ENCODE results near the gene PHKA2.

Gene PHKA2

DNA sequence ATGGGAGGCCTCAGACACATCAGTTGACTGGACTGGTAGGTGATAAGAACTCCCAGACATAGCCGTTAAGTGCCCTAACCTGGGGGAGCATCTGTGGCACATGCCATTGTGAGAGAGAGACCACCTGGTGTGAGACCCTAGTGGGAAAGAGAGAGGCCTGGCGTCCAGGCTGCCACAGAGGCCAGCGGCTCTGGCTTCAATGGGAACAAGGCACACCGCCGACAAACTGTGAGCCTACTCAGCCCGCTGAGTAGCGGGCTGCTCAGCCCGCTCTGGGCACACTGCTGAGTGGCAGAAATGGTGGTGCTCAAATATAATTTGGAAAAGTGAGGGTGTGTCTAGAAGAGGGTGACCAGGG lies 34.0 kb downstream of the PHKA2 start:
- no peak for ATAC-seq (ENCODE audit: insufficient read depth, low read depth)
- Histone ChIP-seq H4K20me1 (ENCODE audit: insufficient read depth, low read length) (no peaks in the 10 kb centered on the region; the same call in 1 of the 2 replicates), H3K27me3 (ENCODE audit: insufficient read depth, low read length, poor library complexity) (no peaks in the 10 kb centered on the region), H2AFZ (ENCODE audit: low read depth, low read length) (no peak overlapping the region), H3K27ac (ENCODE audit: low read length) (no peak overlapping the region), H3K36me3 (ENCODE audit: insufficient read depth, low read length) (peaks cover 23% of the 10 kb centered on the region), H3K9ac (ENCODE audit: low read depth, low read length) (no peak overlapping the region), H3K4me1 (ENCODE audit: insufficient read depth, low read length) (no peaks in the 10 kb centered on the region), H3K9me3 (ENCODE audit: insufficient read depth, low read length, severe bottlenecking) (no peaks in the 10 kb centered on the region), H3K4me3 (ENCODE audit: low read depth in 1 of 2, low read length in 2 of 2) (no peak overlapping the region), H3K4me2 (ENCODE audit: insufficient read depth, low read length) (no peak overlapping the region), H3K79me2 (ENCODE audit: insufficient read depth, low read length) (no peaks in the 10 kb centered on the region)
- no peak for TF ChIP-seq EZH2 (IDR thresholded peaks at IDR 0.05; ENCODE audit: borderline replicate concordance, low read depth, low read length, severe bottlenecking)
- TF ChIP-seq, protein P1, sequence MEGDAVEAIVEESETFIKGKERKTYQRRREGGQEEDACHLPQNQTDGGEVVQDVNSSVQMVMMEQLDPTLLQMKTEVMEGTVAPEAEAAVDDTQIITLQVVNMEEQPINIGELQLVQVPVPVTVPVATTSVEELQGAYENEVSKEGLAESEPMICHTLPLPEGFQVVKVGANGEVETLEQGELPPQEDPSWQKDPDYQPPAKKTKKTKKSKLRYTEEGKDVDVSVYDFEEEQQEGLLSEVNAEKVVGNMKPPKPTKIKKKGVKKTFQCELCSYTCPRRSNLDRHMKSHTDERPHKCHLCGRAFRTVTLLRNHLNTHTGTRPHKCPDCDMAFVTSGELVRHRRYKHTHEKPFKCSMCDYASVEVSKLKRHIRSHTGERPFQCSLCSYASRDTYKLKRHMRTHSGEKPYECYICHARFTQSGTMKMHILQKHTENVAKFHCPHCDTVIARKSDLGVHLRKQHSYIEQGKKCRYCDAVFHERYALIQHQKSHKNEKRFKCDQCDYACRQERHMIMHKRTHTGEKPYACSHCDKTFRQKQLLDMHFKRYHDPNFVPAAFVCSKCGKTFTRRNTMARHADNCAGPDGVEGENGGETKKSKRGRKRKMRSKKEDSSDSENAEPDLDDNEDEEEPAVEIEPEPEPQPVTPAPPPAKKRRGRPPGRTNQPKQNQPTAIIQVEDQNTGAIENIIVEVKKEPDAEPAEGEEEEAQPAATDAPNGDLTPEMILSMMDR (IDR thresholded peaks at IDR 0.05; ENCODE audit: borderline replicate concordance, extremely low read depth, low read length, poor library complexity, severe bottlenecking) = no peak
- DNase-seq = no peak

DNA sequence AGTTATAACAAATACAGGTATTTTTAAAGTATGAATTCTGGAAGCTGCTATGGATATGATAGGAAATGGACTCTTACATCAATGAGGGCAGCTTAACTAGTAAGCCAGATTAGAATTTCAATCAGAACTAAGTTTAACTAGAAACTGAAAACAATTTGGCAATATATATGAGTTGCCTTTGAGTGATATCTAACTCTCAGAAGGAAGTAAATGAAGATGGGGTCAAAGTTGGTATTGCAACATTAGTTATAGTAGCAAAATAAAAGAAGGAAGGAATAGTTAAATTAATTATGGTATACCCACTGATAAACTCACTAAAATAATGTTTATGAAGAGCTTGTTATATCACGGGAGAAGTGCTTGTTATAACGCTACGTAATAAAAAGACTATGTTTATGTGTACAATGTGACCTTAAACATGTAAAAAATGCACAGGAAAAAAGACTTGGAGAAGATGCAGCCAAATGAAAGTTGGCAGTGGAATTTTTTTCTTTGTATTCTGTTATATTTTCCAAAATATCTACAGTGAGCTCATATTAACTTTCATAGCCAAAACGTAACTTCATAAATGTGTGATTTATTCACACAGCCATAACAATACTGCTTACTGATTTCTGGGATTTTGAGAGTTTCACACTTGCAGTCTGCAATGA lies 34.5 kb downstream of the PHKA2 start:
- Histone ChIP-seq H3K27ac (ENCODE audit: low read length) (no peak overlapping the region), H3K79me2 (ENCODE audit: insufficient read depth, low read length) (no peaks in the 10 kb centered on the region), H4K20me1 (ENCODE audit: insufficient read depth, low read length) (no peaks in the 10 kb centered on the region), H3K9me3 (ENCODE audit: insufficient read depth, low read length, severe bottlenecking) (no peaks in the 10 kb centered on the region), H3K36me3 (ENCODE audit: insufficient read depth, low read length) (peaks cover 28% of the 10 kb centered on the region), H3K4me1 (ENCODE audit: insufficient read depth, low read length) (no peaks in the 10 kb centered on the region), H3K9ac (ENCODE audit: low read depth, low read length) (no peak overlapping the region), H2AFZ (ENCODE audit: low read depth, low read length) (no peak overlapping the region), H3K4me2 (ENCODE audit: insufficient read depth, low read length) (no peak overlapping the region), H3K4me3 (ENCODE audit: low read depth in 1 of 2, low read length in 2 of 2) (no peak overlapping the region), H3K27me3 (ENCODE audit: insufficient read depth, low read length, poor library complexity) (no peaks in the 10 kb centered on the region)
- DNase-seq = no peak
- TF ChIP-seq EZH2 (IDR thresholded peaks at IDR 0.05; ENCODE audit: borderline replicate concordance, low read depth, low read length, severe bottlenecking) = no peak
- TF ChIP-seq, protein P1 (IDR thresholded peaks at IDR 0.05; ENCODE audit: borderline replicate concordance, extremely low read depth, low read length, poor library complexity, severe bottlenecking) = no peak
- ATAC-seq (ENCODE audit: insufficient read depth, low read depth) = no peak

DNA sequence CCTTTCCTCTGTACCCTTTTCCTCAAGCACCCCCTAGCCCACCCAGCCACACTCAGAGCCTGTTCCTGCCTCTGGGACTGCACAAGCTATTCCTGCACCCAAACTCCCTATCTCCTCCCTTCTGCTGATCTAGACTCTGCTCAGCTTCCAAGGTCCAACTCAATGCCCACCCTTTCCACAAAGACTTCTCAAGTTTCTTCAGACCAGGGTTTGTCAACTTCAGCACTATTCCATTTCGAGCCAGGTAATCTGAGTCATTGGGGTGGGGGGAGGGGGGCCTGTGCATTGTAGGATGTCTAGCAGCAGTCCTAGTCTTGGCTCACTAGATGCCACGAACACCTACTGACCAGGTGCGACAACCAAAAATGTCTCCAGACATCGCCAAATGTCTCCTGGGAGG lies 37.3 kb downstream of the PHKA2 start:
- Histone ChIP-seq H3K4me3 (ENCODE audit: low read depth in 1 of 2, low read length in 2 of 2) (no peak overlapping the region), H3K27ac (ENCODE audit: low read length) (no peak overlapping the region), H3K36me3 (ENCODE audit: insufficient read depth, low read length) (peaks cover 36% of the 10 kb centered on the region), H4K20me1 (ENCODE audit: insufficient read depth, low read length) (no peaks in the 10 kb centered on the region), H3K4me1 (ENCODE audit: insufficient read depth, low read length) (no peaks in the 10 kb centered on the region), H3K79me2 (ENCODE audit: insufficient read depth, low read length) (no peaks in the 10 kb centered on the region), H3K4me2 (ENCODE audit: insufficient read depth, low read length) (no peak overlapping the region), H3K9ac (ENCODE audit: low read depth, low read length) (no peak overlapping the region), H3K27me3 (ENCODE audit: insufficient read depth, low read length, poor library complexity) (no peaks in the 10 kb centered on the region), H2AFZ (ENCODE audit: low read depth, low read length) (no peak overlapping the region), H3K9me3 (ENCODE audit: insufficient read depth, low read length, severe bottlenecking) (no peaks in the 10 kb centered on the region)
- ATAC-seq (ENCODE audit: insufficient read depth, low read depth) (no peak), DNase-seq (no peak)
- TF ChIP-seq EZH2 (IDR thresholded peaks at IDR 0.05; ENCODE audit: borderline replicate concordance, low read depth, low read length, severe bottlenecking) = no peak
- TF ChIP-seq, protein P1 (IDR thresholded peaks at IDR 0.05; ENCODE audit: borderline replicate concordance, extremely low read depth, low read length, poor library complexity, severe bottlenecking) = no peak
